Measurements from ENCODE around the gene BCAM.

- TF ChIP-seq CTCF (IDR thresholded peaks at IDR 0.05; ENCODE audit: extremely low read depth in 1 of 2, insufficient read depth in 1 of 2, low read depth in 1 of 2, low read length in 2 of 2) (no peak), MAX (IDR thresholded peaks at IDR 0.05; ENCODE audit: insufficient read depth, insufficient read length) (no peak)
Observed at GRCh38 chr19:44767295-44768180, 41.4 kb upstream of the BCAM start.

All from endothelial cell of umbilical vein (primary cell).